Activated T-helper 17 cell treated with anti-CD3 and anti-CD28 coated beads, Interleukin-2, amount 50 U/mL, for 72 hours (primary cell): ENCODE data around the gene CDHR2. TPM values are rescaled to one million over a fixed set of nuclear protein-coding genes. Genes with fewer than 3 reads are reported as not detected.

Experiments used
- ATAC-seq: fragments of 150-1000 bp; cut with Tn5 transposase; replicated peaks from 2 replicates; pipeline ENCODE4 v1.10.0; 2021; ENCODE audit warnings: mild to moderate bottlenecking, moderate library complexity
- H3K27ac Mint-ChIP-seq: one replicate; pipeline ENCODE4 v1.8.0; 2022; ENCODE audit warnings: mixed read lengths
- H3K27me3 Mint-ChIP-seq: one replicate; pipeline ENCODE4 v1.8.0; 2022; ENCODE audit warnings: mixed read lengths
- H3K36me3 Mint-ChIP-seq: one replicate; pipeline ENCODE4 v1.8.0; 2022; ENCODE audit warnings: low read depth, mild to moderate bottlenecking, mixed read lengths
- H3K4me1 Mint-ChIP-seq: one replicate; pipeline ENCODE4 v1.8.0; 2022; ENCODE audit warnings: mixed read lengths
- H3K4me3 Mint-ChIP-seq: one replicate; pipeline ENCODE4 v1.8.0; 2022; ENCODE audit warnings: mild to moderate bottlenecking, mixed read lengths
- H3K9me3 Mint-ChIP-seq: one replicate; pipeline ENCODE4 v1.8.0; 2022; ENCODE audit warnings: mixed read lengths
- total RNA-seq, 2 donors: library from RNA; stranded (reverse); gene quantifications; one replicate each; pipeline ENCODE4 v1.2.3, GENCODE V29; 2022

The CDHR2 gene
- total RNA-seq, 2 donors from 2014 or later, result 0.50 to 0.69 TPM

- no peak overlapping the region for H3K27ac Mint-ChIP-seq
- no peak for ATAC-seq
- H3K9me3 Mint-ChIP-seq, result no peaks in the 10 kb centered on the region
- H3K27me3 Mint-ChIP-seq, result no peaks in the 10 kb centered on the region
- peaks cover 5% of the 10 kb centered on the region for H3K36me3 Mint-ChIP-seq
- H3K4me3 Mint-ChIP-seq, result no peak overlapping the region
- H3K4me1 Mint-ChIP-seq, result peaks cover 11% of the 10 kb centered on the region
These were observed 27.4 kb upstream of the CDHR2 start for GRCh38 chr5:176521699-176522263.

DNA sequence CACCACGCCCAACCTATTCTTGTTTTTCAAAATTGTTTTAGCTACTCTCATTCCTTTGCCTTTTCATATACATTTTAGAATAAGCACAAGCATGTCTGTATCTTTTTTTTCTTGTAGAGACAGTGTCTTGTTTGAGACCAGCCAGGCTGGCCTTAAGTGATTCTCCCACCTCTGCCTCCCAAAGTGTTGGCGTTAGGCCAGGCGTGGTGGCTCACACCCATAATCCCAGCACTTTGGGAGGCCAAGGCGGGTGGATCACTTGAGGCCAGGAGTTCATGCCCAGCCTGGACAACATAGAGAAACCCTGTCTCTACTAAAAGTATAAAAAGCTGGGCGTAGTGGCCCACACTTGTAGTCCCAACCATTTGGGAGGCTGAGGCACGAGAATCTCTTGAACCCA, 25.0 kb upstream of the CDHR2 start:
- no peak for ATAC-seq
- Mint-ChIP-seq H3K27me3 (no peaks in the 10 kb centered on the region), H3K9me3 (no peaks in the 10 kb centered on the region), H3K27ac (no peak overlapping the region), H3K4me3 (no peak overlapping the region), H3K36me3 (peaks cover 20% of the 10 kb centered on the region), H3K4me1 (peaks cover 6% of the 10 kb centered on the region)

DNA sequence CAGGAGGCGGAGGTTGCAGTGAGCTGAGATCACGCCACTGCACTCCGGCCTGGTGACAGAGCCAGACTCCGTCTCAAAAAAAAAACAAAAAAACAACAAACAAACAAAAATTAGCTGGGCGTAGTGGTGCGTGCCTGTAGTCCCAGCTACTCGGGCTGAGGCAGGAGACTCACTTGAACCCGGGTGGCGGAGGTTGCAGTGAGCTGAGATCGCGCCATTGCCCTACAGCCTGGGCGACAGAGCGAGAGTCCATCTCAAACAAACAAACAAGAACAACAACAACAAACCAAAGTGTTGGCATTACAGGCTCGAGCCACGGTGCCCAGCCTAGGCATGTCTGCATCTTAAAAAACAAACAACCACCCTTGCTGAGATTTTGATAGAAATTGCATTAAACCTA, 24.2 kb upstream of the CDHR2 start:
- H3K27me3 Mint-ChIP-seq, result no peaks in the 10 kb centered on the region
- H3K9me3 Mint-ChIP-seq, result no peaks in the 10 kb centered on the region
- no peak overlapping the region for H3K27ac Mint-ChIP-seq
- H3K4me3 Mint-ChIP-seq, result no peak overlapping the region
- ATAC-seq, result no peak
- H3K36me3 Mint-ChIP-seq, result peaks cover 28% of the 10 kb centered on the region
- peaks cover 3% of the 10 kb centered on the region for H3K4me1 Mint-ChIP-seq

DNA sequence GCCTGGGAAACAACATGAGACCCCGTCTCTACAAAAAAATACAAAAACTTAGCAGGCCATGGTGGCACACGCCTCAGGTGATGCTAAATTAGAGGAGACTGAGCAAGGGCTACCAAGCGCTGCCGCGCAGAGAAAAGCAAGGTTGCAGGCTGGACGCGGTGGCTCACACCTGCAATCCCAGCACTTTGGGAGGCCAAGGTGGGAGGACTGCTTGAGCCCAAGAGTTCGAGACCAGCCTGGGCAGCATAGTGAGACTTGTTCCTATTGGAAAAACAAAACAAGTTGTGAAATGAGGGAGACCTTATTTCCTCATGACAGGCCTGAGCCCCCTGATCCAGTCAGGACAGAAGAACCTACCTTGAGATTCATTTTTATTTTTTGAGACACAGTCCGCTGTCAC, 23.5 kb upstream of the CDHR2 start:
- Mint-ChIP-seq H3K27me3 (no peaks in the 10 kb centered on the region), H3K27ac (no peak overlapping the region), H3K4me1 (no peaks in the 10 kb centered on the region), H3K4me3 (no peak overlapping the region), H3K36me3 (peaks cover 29% of the 10 kb centered on the region), H3K9me3 (no peaks in the 10 kb centered on the region)
- ATAC-seq, result no peak

DNA sequence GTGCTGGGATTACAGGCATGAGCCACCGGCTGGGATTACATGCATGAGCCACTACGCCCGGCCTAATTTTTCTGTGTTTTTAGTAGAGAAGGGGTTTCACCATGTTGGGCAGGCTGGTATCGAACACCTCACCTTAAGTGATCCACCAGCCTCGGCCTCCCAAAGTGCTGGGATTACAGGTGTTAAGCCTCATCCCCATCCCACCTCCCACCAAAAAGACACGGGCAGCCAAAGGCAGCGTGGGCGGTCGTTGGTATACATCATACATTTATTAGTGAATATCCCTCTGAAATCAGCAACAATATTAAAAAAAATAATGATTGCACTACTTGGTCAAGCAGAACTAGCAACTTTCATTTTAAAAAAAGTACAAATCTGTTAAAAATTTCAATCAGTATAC, 22.7 kb upstream of the CDHR2 start:
- H3K27ac Mint-ChIP-seq, result no peak overlapping the region
- peaks cover 5% of the 10 kb centered on the region for H3K4me1 Mint-ChIP-seq
- H3K9me3 Mint-ChIP-seq, result no peaks in the 10 kb centered on the region
- H3K4me3 Mint-ChIP-seq, result no peak overlapping the region
- no peaks in the 10 kb centered on the region for H3K27me3 Mint-ChIP-seq
- peaks cover 36% of the 10 kb centered on the region for H3K36me3 Mint-ChIP-seq
- no peak for ATAC-seq

GRCh38 chr5:176527246-176528222, 21.6 kb upstream of the CDHR2 start:
- Mint-ChIP-seq H3K4me1 (peaks cover 5% of the 10 kb centered on the region), H3K27ac (no peak overlapping the region), H3K9me3 (no peaks in the 10 kb centered on the region), H3K27me3 (no peaks in the 10 kb centered on the region), H3K36me3 (peaks cover 41% of the 10 kb centered on the region), H3K4me3 (no peak overlapping the region)
- ATAC-seq, result no peak

DNA sequence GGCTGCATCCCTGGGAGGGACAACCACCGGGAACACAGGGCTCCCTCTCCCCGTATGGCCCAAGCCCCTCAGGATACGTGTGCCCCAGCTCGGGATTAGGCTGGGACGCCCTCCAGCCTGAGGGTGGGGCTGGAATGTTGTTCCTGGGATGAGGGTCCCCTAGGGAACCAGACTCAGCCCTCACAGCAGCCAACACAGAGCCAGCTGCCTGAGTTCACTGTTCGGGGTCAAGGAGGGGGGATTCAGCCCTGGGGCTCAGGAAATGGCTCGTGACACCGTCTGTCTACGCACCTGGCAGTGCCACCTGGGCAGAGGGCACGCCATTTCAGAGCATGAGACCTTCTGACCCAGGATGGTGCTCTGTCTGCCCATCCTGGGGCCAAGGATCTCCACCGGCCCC, 20.8 kb upstream of the CDHR2 start:
- H3K27me3 Mint-ChIP-seq, result no peaks in the 10 kb centered on the region
- H3K4me1 Mint-ChIP-seq, result peaks cover 8% of the 10 kb centered on the region
- no peak overlapping the region for H3K4me3 Mint-ChIP-seq
- H3K9me3 Mint-ChIP-seq, result no peaks in the 10 kb centered on the region
- no peak for ATAC-seq
- peaks cover 49% of the 10 kb centered on the region for H3K36me3 Mint-ChIP-seq
- no peak overlapping the region for H3K27ac Mint-ChIP-seq

DNA sequence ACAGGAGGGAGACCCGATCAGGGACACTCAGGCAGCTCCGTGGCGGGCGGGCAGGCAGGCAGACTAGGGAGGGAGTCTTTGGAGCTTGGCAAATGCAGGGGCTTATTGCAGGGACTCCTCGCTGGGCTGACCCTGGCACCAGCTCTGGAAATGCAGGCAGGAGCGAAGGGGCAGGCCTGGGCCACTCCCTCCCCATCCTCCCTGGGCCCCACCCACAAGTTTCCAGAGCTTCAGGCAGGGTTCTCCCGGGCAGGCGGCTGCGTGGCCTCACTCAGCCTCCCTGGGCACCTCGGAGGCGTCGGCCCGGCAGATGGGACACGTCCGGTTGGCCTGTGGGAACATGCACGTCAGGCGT, 20.4 kb upstream of the CDHR2 start:
- no peak overlapping the region for H3K27ac Mint-ChIP-seq
- H3K36me3 Mint-ChIP-seq, result peaks cover 53% of the 10 kb centered on the region
- no peaks in the 10 kb centered on the region for H3K27me3 Mint-ChIP-seq
- H3K4me3 Mint-ChIP-seq, result no peak overlapping the region
- peaks cover 11% of the 10 kb centered on the region for H3K4me1 Mint-ChIP-seq
- ATAC-seq, result no peak
- H3K9me3 Mint-ChIP-seq, result no peaks in the 10 kb centered on the region

DNA sequence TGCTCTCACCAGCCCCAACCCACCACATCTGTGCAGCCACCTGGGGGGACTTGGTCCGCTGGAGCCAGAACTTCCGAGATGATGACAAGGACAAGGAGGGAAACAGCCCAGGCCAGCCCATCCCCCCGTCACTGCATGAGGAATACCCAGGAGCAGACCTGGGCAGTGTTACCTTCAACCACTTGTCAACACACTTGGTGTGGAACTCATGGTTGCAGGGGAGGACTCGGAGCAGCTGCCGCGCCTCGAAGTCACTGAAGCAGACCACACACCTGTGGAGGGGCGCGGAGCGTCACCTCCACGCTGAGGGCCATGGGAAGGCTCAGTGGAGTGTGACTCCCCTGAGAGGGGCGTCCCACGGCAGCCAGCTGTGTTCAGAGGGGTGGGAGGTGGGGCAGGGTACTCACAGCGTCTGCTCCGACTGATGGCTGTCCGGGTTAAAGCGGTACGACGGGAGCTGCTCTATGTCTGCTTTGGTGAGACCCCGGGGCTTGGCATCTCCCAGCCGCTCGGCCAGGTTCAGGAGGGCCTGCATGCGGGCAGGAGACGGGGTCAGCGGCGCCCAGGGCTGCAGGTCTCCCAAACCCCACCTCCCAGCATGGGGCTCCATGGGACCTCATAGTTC, 19.9 kb upstream of the CDHR2 start:
- peak overlapping the region; percentile 81 for H3K27ac Mint-ChIP-seq
- H3K9me3 Mint-ChIP-seq, result no peaks in the 10 kb centered on the region
- peaks cover 58% of the 10 kb centered on the region for H3K36me3 Mint-ChIP-seq
- H3K4me3 Mint-ChIP-seq, result peak overlapping the region; percentile 61
- no peak for ATAC-seq
- no peaks in the 10 kb centered on the region for H3K27me3 Mint-ChIP-seq
- peaks cover 12% of the 10 kb centered on the region for H3K4me1 Mint-ChIP-seq

GRCh38 chr5:176529741-176530141, 19.4 kb upstream of the CDHR2 start:
- Mint-ChIP-seq H3K36me3 (peaks cover 63% of the 10 kb centered on the region), H3K4me1 (peaks cover 15% of the 10 kb centered on the region), H3K9me3 (no peaks in the 10 kb centered on the region), H3K27me3 (no peaks in the 10 kb centered on the region), H3K4me3 (peak overlapping the region; percentile 61), H3K27ac (peak overlapping the region; percentile 81)
- ATAC-seq, result no peak

GRCh38 chr5:176530393-176530982, 18.7 kb upstream of the CDHR2 start:
- Mint-ChIP-seq H3K4me1 (peaks cover 20% of the 10 kb centered on the region), H3K9me3 (no peaks in the 10 kb centered on the region), H3K36me3 (peaks cover 67% of the 10 kb centered on the region), H3K27ac (no peak overlapping the region), H3K27me3 (no peaks in the 10 kb centered on the region), H3K4me3 (peak overlapping the region; percentile 78)
- ATAC-seq, result no peak

- no peaks in the 10 kb centered on the region for H3K27me3 Mint-ChIP-seq
- peaks cover 73% of the 10 kb centered on the region for H3K36me3 Mint-ChIP-seq
- H3K27ac Mint-ChIP-seq, result peak overlapping the region; percentile 79
- H3K4me3 Mint-ChIP-seq, result peak overlapping the region; percentile 78
- no peaks in the 10 kb centered on the region for H3K9me3 Mint-ChIP-seq
- H3K4me1 Mint-ChIP-seq, result peaks cover 20% of the 10 kb centered on the region
- ATAC-seq, result peak; percentile 28
These were observed 17.9 kb upstream of the CDHR2 start for GRCh38 chr5:176530983-176531901.

GRCh38 chr5:176531902-176532493, 17.1 kb upstream of the CDHR2 start:
- Mint-ChIP-seq H3K36me3 (peaks cover 75% of the 10 kb centered on the region), H3K27ac (peak overlapping the region; percentile 79), H3K27me3 (no peaks in the 10 kb centered on the region), H3K4me1 (peaks cover 20% of the 10 kb centered on the region), H3K9me3 (no peaks in the 10 kb centered on the region), H3K4me3 (peak overlapping the region; percentile 78)
- ATAC-seq, result no peak
